Peyer's patch (tissue), 4 donors: ENCODE data around the gene CCNI2. TPM values are rescaled to one million over a fixed set of nuclear protein-coding genes. Genes with fewer than 3 reads are reported as not detected.
A peak's percentile ranks its signal among the peaks of the same experiment; 100 is the strongest.

ENCODE experiments used
- DNase-seq, 3 donors: peaks; one replicate each; pipeline ENCODE4 v3.0.0-alpha.2; 2017 to 2019
- H3K27ac ChIP-seq, 4 donors: fragments of 200-600 bp; sonication (generic); one replicate each; pipeline ENCODE4 v1.5.1; 2016 to 2019
- H3K27me3 ChIP-seq, 2 donors: fragments of 200-600 bp; sonication (generic); one replicate each; pipeline ENCODE4 v1.5.1; 2019
- H3K36me3 ChIP-seq, 3 donors: fragments of 200-600 bp; sonication (generic); one replicate each; pipeline ENCODE4 v1.5.1; 2016 to 2019
- H3K4me1 ChIP-seq, 4 donors: fragments of 200-600 bp; sonication (generic); one replicate each; pipeline ENCODE4 v1.5.1; 2016 to 2019
- H3K4me3 ChIP-seq, 4 donors: fragments of 200-600 bp; sonication (generic); 1 replicate in 3 of 4; 2 replicates in 1 of 4; pipeline ENCODE4 v1.5.1; 2016 to 2019; ENCODE audit warnings: mild to moderate bottlenecking in 1 of 4
- H3K9me3 ChIP-seq, 4 donors: fragments of 200-600 bp; sonication (generic); one replicate each; pipeline ENCODE4 v1.5.1; 2016 to 2019; ENCODE audit warnings: mild to moderate bottlenecking in 1 of 4
- POLR2A ChIP-seq, 2 donors: fragments of 450-650 bp; IDR thresholded peaks; one replicate each; pipeline ENCODE4 v1.5.1; 2017; ENCODE audit warnings: antibody characterized with exemption in 2 of 2, mild to moderate bottlenecking in 2 of 2, moderate library complexity in 2 of 2
- total RNA-seq, 4 donors: library from RNA; depleted of rRNA; stranded (reverse); fragments of >200 nt; gene quantifications; one replicate each; pipeline ENCODE4 v1.1.0, GENCODE V29; 2016
- TF ChIP-seq, protein P1 (sequence below), 6 experiments: fragments of 450-650 bp in 4 of 6; fragments of 200-600 bp in 2 of 6; sonication (generic) in 1 of 6; IDR thresholded peaks; one replicate each; pipeline ENCODE4 v1.5.1; 2017 to 2019; ENCODE audit warnings: antibody characterized with exemption in 6 of 6, mild to moderate bottlenecking in 3 of 6, moderate library complexity in 1 of 6

Gene CCNI2
- total RNA-seq, 4 donors from 2014 or later: 7.1 to 30.8 (median 11.7) TPM

DNA sequence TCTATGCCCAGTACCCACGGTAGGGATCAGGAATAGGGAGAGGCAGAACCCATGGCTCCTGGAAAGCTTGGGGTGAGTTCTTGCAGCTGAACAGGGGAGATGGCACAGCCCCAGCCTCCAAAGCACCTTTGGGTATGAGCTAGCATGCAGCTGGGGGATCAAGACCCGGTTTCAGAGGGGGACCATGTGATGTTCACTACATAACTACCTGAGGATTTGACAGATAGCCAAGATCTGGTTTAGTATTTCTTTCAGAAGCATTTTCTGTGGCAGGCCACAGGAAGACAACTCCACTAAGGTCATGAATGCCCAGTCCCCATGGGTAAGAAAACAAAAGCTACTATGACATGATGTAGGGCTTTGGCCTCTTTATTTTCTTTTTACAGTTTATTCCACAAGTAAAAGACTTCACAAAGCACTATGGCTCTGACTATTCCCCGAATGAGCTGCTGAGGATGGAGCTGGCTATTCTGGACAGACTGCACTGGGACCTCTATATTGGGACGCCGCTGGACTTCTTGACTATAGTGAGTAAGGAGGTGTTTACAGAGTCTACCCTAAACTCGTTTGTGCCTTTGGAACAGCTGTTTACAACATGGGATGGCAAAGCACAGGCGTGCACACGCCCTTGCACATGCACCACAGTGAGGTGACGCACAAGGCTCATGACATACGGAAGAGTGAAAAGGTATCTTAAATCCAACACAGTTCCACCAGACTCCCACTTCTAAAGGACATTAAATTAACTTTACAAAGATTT is 3.4 kb downstream of the CCNI2 start:
- no peak overlapping the region for H3K27ac ChIP-seq
- TF ChIP-seq POLR2A (IDR thresholded peaks at IDR 0.05): no peak
- TF ChIP-seq, protein P1, sequence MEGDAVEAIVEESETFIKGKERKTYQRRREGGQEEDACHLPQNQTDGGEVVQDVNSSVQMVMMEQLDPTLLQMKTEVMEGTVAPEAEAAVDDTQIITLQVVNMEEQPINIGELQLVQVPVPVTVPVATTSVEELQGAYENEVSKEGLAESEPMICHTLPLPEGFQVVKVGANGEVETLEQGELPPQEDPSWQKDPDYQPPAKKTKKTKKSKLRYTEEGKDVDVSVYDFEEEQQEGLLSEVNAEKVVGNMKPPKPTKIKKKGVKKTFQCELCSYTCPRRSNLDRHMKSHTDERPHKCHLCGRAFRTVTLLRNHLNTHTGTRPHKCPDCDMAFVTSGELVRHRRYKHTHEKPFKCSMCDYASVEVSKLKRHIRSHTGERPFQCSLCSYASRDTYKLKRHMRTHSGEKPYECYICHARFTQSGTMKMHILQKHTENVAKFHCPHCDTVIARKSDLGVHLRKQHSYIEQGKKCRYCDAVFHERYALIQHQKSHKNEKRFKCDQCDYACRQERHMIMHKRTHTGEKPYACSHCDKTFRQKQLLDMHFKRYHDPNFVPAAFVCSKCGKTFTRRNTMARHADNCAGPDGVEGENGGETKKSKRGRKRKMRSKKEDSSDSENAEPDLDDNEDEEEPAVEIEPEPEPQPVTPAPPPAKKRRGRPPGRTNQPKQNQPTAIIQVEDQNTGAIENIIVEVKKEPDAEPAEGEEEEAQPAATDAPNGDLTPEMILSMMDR (IDR thresholded peaks at IDR 0.05): no peak
- no peaks in the 10 kb centered on the region for H3K36me3 ChIP-seq
- DNase-seq: no peak
- H3K4me3 ChIP-seq: no peak overlapping the region
- peaks cover 0 to 12% (median 0%) of the 10 kb centered on the region in 4 donors for H3K4me1 ChIP-seq
- no peaks in the 10 kb centered on the region for H3K9me3 ChIP-seq
- H3K27me3 ChIP-seq: peaks cover 0 to 3% of the 10 kb centered on the region in 2 donors

- H3K4me3 ChIP-seq: no peak overlapping the region
- no peaks in the 10 kb centered on the region for H3K36me3 ChIP-seq
- no peak for TF ChIP-seq POLR2A (IDR thresholded peaks at IDR 0.05)
- TF ChIP-seq, protein P1 (IDR thresholded peaks at IDR 0.05): no peak
- no peaks in the 10 kb centered on the region for H3K27me3 ChIP-seq
- DNase-seq: no peak
- no peak overlapping the region for H3K27ac ChIP-seq
- peaks cover 0 to 12% (median 0%) of the 10 kb centered on the region in 4 donors for H3K4me1 ChIP-seq
- no peaks in the 10 kb centered on the region for H3K9me3 ChIP-seq
Measured at GRCh38 chr5:132751444-132751843, 4.2 kb downstream of the CCNI2 start.

GRCh38 chr5:132751971-132752580 is 4.8 kb downstream of the CCNI2 start:
- no peak for TF ChIP-seq POLR2A (IDR thresholded peaks at IDR 0.05)
- TF ChIP-seq, protein P1 (IDR thresholded peaks at IDR 0.05): no peak
- Histone ChIP-seq H3K27ac (no peak overlapping the region), H3K4me1 (peaks cover 0 to 10% (median 0%) of the 10 kb centered on the region in 4 donors), H3K27me3 (no peaks in the 10 kb centered on the region), H3K36me3 (no peaks in the 10 kb centered on the region), H3K9me3 (no peaks in the 10 kb centered on the region), H3K4me3 (no peak overlapping the region)
- no peak for DNase-seq

DNA sequence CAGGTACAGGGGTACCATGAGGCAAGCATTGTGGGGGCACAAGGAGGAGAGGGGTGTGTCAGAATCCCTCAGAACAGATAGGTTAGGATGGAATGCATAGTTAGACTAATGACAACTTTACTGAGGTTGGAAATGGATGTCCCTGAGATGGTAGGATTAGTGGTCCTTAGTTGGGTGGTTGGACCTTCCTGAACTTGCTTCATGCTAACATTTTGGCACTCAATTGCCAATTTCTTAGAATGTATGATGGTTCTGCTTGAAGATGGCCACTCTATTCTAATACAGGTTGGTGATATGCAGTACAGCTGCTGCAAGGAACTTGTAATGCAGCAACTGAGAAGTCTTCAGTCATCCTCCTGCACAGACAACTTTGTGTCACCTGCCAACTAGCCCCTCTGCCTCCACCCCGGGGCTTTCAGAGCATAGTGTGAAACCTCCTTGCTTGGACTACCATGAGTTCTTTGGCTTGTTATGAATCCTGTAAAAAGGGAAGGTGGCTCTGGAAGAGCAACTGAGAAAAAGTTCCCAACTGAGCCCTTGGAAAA is 5.4 kb downstream of the CCNI2 start:
- H3K9me3 ChIP-seq: no peaks in the 10 kb centered on the region
- peaks cover 0 to 5% (median 0%) of the 10 kb centered on the region in 4 donors for H3K4me1 ChIP-seq
- peaks cover 0 to 1% (median 0%) of the 10 kb centered on the region in 3 donors for H3K36me3 ChIP-seq
- DNase-seq: peak in 1 of 3 donors; percentile 2
- H3K4me3 ChIP-seq: no peak overlapping the region
- H3K27ac ChIP-seq: no peak overlapping the region
- no peak for TF ChIP-seq POLR2A (IDR thresholded peaks at IDR 0.05)
- TF ChIP-seq, protein P1 (IDR thresholded peaks at IDR 0.05): no peak
- H3K27me3 ChIP-seq: no peaks in the 10 kb centered on the region

DNA sequence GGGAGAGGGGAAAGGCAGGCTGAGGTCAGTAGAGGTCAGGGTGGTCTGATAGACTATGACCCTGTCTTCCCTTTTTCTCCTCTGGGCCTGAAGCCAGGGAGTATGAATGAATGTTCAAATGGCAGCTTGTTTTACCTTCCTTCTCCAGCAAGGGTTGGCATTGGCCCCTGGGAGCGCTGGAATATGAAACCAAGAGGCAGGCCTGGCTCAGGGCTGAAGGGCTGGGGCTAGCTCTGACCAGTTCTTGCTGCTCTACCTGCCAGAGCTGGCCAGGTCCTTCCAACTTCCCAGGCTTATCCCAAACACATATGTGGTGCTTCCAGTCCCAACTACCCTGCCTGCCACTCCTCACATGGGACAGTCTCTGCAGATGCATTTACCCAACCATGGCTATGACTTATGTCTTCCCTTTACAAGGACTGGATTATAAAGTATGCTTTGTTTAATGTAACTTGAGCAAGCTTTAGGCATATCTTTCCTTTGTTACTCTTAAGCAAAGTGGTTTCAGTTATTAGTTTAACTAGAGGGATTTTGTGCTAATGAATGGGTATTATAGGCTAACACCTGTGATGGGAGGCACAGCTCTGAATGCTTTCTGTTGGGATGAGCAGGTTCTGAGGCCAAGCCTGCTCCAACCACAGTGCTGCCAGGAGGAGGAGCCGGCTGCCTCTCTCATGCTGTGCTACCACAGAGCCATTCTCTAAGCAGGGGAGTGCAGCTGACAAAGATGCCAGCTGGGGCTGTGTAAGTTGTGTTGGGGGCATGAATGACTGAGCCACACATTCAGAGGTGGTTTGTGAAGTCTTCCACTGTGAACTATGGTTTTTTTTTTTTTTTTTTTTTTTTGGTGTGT is 6.1 kb downstream of the CCNI2 start:
- DNase-seq: peak in 1 of 3 donors; percentile 46
- peaks cover 0 to 8% (median 0%) of the 10 kb centered on the region in 3 donors for H3K36me3 ChIP-seq
- TF ChIP-seq, protein P1 (IDR thresholded peaks at IDR 0.05): peak in 1 of 6 experiments; percentile 5
- TF ChIP-seq POLR2A (IDR thresholded peaks at IDR 0.05): no peak
- H3K9me3 ChIP-seq: no peaks in the 10 kb centered on the region
- H3K4me1 ChIP-seq: no peaks in the 10 kb centered on the region
- H3K27ac ChIP-seq: no peak overlapping the region
- H3K4me3 ChIP-seq: no peak overlapping the region
- H3K27me3 ChIP-seq: no peaks in the 10 kb centered on the region
